Activated T-cell treated with anti-CD3 and anti-CD28 coated beads for 24 hours (primary cell): ENCODE results near the gene TFEB.

Experiments used
- DNase-seq: peaks from one replicate; pipeline ENCODE4 v3.0.0-alpha.2; 2020; ENCODE audit warnings: low read depth

TFEB gene

GRCh38 chr6:41674231-41675000 is 61.0 kb downstream of the TFEB start:
- no peak for DNase-seq

- DNase-seq = no peak
Observed at GRCh38 chr6:41673704-41674000, 61.8 kb downstream of the TFEB start.

GRCh38 chr6:41672816-41673703 is 62.3 kb downstream of the TFEB start:
- DNase-seq = no peak

GRCh38 chr6:41672016-41672415 is 63.4 kb downstream of the TFEB start:
- no peak for DNase-seq

- no peak for DNase-seq
Observed at GRCh38 chr6:41671376-41671775, 64.0 kb downstream of the TFEB start.

- DNase-seq = no peak
Observed at GRCh38 chr6:41670703-41671360, 64.6 kb downstream of the TFEB start.

- no peak for DNase-seq
Observed at GRCh38 chr6:41668968-41669367, 66.4 kb downstream of the TFEB start.

- no peak for DNase-seq
Observed at GRCh38 chr6:41667195-41667594, 68.2 kb downstream of the TFEB start.

- DNase-seq = no peak
Observed at GRCh38 chr6:41664271-41664670, 71.1 kb downstream of the TFEB start.

- no peak for DNase-seq
Observed at GRCh38 chr6:41663568-41663967, 71.8 kb downstream of the TFEB start.

GRCh38 chr6:41659935-41660334 is 75.5 kb downstream of the TFEB start:
- DNase-seq = no peak

- no peak for DNase-seq
Observed at GRCh38 chr6:41658636-41659035, 76.8 kb downstream of the TFEB start.

- DNase-seq = no peak
Observed at GRCh38 chr6:41657131-41658094, 78.0 kb downstream of the TFEB start.

- DNase-seq = no peak
Observed at GRCh38 chr6:41656002-41656691, 79.3 kb downstream of the TFEB start.

GRCh38 chr6:41655646-41656001 is 79.8 kb downstream of the TFEB start:
- DNase-seq = no peak

- no peak for DNase-seq
Observed at GRCh38 chr6:41655176-41655575, 80.2 kb downstream of the TFEB start.

- DNase-seq = no peak
Observed at GRCh38 chr6:41654698-41655151, 80.7 kb downstream of the TFEB start.

GRCh38 chr6:41654151-41654697 is 81.2 kb downstream of the TFEB start:
- no peak for DNase-seq

- no peak for DNase-seq
Observed at GRCh38 chr6:41653691-41654090, 81.7 kb downstream of the TFEB start.

GRCh38 chr6:41652866-41653652 is 82.3 kb downstream of the TFEB start:
- DNase-seq = no peak
